GM19438 (cell line): ENCODE measurements around the gene IMP4.

Experiments used
- ATAC-seq: cut with Tn5 transposase; IDR thresholded peaks from one replicate; pipeline ENCODE4 v1.9.1; 2021; ENCODE audit warnings: low read depth; ENCODE audit not compliant: unreplicated experiment

The IMP4 gene

DNA sequence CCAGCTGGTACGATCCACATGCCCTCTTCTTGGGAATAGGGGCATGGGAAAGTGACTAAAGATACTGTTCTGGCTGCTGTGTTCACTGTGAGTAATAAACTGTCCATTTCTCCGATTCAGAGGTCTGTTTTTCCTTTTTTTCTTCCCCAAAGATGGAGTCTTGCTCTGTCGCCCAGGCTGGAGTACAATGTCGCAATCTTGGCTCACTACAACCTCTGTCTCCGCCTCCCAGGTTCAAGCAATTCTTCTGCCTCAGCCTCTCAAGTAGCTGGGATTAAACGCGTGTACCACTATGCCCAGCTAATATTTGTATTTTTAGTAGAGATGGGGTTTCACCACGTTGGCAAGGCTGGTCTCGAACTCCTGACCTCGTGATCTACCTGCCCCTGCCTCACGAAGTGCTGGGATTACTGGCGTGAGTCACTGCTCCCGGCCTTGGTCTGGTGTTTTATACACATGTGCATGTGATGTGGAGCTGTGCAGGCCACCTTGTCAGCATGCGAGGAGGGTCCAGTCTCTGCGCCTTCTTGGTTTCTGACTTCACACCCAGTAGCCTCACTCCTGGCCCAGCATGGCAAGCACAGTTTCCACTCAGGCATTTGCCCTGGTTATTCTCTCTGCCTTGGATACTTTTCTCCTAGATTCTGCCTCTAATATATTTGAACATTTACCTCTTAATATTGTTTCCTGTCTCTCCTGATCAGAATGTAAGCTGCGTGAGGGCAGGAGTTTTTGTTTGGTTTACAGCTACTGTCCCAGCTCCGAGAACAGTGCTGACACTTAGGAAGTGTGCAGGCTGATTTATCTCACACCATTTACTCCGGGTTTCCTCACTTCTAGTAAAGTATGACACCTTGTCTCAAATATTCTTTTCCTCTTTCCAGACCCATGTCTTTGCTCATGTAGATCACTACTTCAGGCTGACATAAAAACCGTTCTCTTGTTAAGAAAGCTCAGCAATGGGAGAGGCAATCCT, 32.9 kb downstream of the IMP4 start:
- ATAC-seq, result no peak

DNA sequence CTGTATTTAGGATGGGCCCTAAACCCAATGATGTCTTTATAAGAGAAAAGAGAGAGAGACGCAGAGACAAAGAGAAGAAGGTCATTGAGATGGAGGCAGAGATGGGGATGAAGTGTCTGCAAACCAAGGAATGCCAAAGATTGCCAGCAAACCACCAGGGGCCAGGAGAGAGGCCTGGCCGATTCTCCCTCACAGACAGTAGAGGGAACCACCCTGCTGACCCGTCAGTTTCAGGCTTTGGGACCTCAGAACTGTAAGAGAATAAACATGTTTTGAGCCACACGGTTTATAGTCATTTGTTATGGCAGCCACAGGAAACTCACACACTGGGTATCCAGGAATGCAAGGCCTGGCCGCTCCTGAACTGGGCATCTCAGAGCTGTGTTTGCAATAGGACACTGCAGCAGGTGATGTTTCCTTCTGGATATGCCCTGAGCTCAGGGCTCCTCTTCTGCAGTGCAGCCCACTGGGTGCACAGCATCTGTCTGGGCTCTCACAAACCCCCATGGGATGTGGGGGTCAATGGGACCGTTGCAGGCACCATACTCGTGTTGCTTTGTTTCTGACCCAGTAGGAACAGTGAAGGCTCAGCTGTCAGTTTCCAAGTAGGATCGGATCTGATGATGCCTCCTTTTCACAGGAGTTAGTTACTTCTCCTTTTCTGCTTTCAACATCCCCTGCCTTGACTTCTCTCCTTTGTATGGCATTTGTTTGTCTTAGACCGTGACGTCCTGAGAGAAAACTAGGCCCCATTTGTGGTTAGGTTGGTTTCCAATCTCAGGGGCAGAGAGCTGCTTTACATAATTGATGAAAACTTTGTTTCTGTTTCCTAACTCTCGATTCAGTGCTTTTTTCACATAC, 34.0 kb downstream of the IMP4 start:
- peak; percentile 49 for ATAC-seq

DNA sequence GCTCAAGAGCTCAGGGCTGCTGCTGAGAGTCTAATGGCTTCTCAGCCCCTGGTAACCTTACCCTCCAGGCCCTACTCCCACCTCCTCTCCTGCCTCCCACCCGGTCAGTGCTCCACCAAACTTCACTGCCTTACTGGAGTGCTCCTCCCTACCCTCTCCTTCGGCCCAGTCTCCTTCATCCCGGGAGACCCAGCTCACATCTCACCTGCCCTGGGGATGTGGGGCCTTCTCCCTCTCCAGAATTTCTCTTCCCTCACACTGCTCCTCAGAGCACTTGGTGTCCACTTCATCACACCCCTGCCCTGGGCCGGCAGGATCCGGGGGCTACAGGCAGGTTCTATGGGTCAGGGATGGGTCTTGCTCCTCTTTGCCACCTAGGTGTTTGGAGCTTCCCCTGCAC, 34.8 kb downstream of the IMP4 start:
- no peak for ATAC-seq

DNA sequence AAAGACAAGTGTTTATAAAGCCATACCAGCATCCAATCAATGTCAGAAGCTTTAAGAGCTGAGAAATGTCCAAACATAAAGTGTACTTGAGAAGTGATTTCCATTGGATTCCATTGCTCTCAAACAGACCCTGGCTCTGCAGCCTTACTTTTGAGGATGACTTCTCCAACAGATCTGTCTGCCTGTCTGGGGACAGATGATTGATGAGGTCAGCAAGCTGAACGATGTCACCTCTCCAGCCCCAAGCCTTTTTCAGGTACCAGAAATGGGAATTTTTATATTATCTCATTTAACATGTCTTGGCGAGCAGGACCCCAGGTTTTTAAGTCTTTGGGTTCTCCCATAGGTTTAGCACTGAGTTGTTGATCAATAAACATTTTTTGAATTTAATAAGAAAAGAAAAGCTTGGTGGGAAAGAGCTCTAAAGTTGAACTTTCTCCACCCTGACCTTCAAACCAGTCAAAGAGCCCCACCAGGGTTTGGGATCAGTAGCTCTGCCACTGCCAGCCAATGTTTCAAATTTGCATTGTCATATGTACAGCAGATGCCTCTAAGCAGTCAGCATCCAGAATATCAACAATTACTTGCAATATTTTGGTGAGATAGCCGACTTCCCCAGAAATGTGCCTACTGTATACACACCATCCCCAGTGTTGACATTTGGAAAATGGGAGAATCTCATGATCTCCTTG, 35.7 kb downstream of the IMP4 start:
- ATAC-seq, result no peak

DNA sequence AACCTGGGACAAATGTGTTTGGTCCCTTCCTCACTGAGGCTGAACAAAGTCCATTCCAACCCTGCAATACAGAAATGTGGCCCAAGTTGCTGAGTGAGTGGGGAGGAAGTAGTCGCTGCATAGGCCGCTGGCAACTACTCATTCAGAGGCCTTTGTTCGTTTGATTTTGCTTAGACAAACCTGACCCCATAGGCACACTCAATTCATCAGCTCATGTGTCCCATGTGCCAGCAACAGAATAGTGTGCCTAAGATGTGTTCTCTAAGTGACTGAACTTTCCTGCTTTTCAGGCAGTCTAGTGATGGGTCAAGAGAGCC, 36.2 kb downstream of the IMP4 start:
- no peak for ATAC-seq

DNA sequence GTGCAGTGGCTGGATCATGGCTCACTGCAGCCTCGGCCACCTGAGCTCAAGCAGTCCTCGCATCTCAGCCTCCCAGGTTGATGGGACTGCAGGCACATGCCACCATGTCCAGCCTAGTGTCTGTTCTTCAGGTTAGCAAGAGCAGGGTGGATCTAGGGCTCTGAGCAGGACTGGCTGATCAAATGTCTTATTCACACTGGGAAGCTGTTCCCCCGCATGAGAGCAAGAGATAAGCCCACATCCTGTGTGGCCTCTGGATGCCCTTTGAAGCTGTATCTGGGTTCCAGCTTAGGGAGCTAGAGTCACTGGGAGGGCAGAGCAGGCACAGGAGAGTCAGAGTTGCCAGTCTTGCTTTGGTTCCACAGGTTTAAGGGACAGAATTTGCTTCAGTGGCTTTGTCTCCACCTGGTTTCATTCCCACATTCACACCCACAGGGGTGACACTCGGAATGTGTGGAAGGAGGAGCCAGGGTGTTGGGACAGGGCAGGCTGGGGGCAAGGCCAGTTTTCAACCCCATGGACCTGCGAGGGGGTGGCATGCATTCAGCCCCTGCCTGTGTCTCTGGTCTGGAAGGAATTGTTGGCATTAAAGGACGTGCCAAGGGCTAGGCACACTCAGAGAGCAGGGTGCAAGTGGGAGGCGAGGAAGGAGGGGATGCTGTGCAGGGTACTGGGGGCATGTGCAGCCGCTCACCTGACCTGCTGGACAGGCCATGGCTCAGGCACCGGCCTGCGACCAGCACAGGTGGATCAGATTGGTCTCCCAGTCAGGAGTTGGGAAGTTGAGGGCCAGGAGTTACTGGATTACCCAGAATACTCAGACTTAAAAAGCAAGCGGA, 37.6 kb downstream of the IMP4 start:
- no peak for ATAC-seq

DNA sequence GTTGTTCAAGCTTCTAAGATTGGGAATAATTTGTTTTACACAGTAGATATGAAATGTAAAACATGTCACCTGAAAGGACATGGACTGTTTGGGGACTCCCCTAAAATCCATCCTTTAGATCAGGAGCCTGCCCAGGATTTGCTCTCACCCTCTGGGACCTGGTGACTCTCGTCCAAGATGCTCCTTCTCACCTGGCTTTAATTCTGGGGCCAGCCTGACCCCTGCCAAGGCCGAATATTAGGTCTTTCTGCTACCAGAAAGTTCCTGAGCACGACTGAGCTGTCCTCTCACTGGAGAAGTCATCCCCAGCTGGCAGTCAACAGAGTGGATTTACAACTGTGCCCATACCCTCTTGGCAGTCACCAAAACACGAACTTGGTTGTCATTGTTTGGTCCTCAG, 38.4 kb downstream of the IMP4 start:
- ATAC-seq, result no peak

DNA sequence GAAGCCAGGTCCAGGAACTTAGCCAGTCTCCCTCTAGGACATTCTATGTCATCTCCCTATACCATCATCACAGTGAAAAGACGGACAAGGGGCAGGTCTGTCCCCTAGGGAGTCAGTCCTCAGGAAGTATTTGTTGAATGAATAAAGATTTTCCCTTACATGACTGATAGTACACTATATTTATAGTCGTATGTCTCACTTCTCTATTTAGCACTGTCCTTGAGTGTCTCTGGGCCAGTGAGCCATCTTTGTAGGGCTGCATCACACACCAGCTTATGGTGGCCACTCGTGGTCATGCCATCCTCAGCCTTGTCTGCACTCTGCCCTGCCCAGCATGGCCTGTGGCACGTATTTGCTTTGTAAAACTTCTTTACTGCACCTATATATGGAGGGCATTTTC, 38.9 kb downstream of the IMP4 start:
- no peak for ATAC-seq

DNA sequence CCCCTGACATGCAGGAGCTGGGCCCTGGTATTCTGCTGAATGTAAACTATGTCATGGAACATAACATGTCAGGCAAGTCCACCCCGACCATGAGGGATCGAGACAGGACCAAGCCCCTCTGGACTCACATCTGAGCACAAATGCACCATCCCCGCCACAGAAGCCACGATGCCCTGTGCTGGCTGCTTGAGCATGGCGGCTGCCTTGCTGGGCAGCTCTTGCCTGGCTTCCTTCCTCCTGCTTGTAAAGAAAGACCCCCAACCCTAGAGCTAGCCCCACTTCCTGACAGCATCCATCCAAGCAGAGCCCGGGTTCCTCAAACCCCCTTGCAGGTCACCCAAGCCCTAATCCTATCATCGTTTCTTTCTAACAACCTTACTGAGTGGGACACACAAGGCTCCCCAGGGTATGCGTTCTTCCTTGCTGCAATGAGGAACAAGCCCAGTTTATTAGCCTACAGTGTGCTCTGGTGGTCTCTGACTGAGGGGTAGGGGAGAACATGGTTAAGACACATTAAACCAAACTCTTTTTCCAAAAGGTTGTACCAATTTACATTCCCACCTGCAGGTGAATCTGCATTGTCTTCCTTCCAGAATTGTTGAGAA, 39.7 kb downstream of the IMP4 start:
- no peak for ATAC-seq

DNA sequence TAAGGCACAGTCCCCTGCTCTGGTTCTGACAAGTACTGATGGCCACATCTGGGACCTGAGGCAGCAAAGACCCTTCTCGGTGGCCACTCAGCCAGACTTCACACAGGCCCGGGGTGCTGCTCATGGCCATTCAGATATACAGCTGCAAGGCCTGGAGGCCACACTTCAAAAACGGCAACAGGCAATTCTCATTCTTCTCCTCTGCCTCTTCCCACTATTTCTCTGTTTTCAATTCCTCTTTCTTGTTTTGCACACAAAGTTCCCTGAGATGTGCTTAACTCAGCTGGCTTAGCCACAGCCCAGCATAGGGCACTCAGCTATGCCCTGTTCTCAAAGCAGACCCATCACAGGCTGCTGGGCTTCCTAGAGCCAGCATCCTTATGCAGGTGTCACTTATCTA, 43.0 kb downstream of the IMP4 start:
- ATAC-seq, result peak; percentile 57

DNA sequence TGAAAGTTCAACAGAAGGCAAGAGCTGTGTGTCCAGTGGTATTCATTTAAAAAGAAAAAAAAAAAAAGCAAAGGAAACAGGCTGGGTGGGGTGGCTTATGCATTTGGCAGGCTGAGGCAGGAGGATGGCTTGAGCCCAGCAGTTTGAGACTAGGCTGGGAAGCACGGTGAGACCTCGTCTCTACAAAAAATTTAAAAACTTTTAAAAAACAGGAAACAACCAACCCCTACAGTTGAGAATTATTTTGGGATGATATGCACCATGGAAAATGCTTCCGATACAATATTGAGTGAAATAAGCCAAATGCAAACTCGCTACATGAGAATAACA, 44.3 kb downstream of the IMP4 start:
- ATAC-seq, result no peak

DNA sequence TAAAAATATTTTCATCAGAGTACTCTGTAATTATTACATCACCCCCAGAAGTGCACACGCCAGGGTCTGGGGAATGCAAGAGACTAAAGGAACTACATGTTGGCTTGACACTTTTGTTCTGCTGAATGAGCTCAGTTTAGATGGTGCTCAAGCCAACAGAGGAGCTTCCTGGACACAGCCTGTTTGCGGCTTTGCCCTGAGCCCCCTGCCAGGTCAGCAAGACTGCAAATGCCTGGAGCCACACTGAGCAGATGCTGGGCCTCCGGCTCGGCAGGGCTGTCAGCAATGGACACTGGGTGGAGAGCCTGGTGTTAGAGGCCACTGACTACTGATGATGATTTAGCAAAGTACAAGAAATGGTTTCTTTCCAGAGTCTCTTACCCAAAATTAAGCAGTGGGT, 45.1 kb downstream of the IMP4 start:
- ATAC-seq, result no peak

DNA sequence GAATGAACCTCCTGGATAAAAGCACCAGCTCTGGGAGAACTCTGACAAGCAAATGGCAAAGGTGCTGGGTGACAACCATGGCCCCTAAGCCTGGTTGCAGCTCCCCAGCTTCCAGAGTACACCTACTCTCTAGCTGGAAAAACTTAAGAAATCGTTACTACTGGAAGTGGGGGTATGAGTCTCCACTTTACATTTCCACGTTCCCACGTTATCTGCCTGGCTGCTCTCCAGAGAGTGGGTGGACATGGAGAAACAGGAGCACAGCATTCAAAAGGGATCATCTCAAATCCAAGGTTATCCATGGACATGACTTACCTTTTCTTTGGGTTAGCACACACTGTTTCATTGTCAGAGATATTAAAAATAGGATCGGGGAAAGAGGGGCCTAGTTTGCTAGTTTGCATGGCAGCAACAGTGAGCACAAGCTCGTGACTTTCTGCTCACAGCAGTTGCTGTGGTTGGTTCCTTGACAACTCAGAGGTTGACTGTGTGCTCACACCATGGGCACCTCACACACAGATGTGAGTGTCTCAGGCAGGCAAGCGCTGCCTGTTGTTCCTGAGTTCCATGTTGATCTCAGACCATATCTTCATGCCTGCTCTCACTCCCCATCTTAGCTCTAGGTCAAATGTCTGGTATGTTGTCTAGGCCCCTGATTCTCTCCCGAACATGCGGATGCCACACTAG, 45.7 kb downstream of the IMP4 start:
- ATAC-seq, result no peak

DNA sequence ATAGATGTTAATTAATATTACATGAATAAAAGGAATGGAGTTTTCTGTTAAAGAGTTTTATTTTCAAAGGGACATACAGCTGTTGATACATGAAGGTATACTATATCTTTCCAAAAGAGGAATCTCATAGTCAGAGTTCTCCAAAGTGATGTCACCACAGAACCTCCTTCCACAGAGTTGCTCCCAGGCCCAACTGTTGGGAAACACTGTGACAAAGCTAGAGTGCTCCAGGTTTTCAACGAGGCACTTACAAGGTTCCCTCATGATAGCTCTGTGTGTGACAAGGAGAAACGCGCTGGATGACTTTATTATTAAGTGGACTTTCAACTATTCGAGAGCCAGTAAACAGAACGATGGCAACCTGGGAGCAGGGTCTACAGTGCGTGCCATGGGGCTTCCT, 46.7 kb downstream of the IMP4 start:
- no peak for ATAC-seq

DNA sequence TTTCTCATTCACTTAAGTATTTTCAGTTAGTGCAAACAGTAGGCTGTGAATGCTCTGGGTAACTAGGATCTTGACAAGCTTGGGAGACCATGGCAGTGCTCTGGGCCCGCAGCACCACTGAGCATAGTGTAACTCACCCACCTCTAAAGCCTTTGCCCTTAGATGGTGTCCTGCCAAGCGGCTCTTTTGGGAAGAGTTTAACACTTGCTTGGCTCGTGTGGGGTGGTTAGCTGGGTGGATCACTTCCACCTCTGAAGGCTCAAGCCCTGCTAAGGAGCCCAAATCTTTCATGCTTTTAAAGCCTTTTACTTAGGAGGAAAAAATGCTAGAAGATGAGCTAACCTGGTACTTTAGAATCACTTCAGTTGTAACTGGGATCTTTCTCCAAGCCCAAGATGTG, 47.1 kb downstream of the IMP4 start:
- no peak for ATAC-seq

DNA sequence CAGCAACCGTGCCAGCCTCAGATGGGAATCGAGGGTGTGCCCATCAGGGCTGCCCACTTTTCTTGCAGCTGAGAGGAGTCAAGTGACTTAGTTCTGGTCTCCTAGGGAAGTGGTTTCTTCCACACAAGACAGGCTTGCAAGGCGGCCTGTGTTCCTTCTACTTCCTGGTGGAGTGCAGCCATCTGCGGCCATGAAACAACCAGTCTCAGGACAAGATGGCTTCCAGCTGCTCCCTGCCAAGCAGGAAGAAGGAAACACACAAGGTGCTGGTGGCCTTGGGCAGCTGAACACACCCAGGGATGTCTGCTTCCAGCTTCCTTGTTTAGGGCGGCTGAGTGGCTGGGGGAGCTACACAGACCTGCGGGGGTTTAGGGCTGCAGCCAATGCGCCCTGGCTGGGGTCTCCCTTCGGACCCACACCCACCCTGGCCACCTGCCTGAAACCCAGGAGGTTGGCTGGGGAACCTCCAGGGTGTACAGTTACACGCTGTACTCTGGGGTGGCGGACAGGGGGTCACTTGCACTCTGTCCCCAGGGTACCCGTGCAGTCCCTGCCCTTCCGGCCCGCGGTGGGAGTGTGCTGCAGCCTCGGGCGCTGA, 47.9 kb downstream of the IMP4 start:
- ATAC-seq, result peak; percentile 28

DNA sequence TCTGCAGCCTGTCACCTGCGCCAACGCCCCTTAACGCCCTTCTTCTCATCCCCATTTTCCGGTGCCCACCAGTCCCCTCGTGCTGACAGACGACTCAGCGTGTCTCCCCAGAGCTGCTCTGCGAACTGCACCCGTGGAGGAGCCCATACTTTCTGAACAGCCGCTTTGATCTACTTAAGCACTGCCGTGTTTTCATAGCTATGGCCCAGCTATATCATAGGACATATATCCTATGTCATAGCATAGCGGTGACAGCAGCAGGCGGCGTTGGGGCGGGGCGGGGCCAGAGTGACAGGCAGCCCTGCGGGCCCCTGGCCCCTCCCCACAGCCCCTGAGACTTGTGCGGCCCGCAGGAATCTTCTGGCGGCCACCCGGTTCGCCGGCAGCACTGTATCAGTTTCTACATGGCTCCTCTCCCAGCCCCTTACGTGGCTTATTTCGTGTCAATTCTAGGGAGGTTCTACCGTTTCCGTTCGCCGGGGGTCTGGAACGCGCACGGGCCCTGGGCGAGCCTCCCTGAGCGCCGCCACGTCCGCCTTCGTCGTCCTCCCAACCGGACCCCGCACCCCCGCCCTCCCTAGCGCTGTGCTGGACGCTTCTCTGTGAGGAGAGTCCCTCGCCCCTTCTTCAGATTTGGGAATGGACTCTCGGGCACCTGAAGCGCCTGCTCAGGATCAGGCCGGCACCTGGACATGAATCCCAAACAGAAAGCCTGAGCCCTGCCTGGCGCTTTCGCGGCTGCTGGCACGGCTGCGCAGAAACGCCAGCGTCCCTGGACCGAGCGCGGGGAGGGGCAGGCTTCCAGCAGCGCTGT, 48.6 kb downstream of the IMP4 start:
- ATAC-seq, result peak; percentile 85
